Loucy (cell line): Measurements from ENCODE around the gene TM6SF1.
A peak's percentile ranks its signal among the peaks of the same experiment; 100 is the strongest.
"Not testable (repeated sequence)": the region's sequence is repeated elsewhere in the genome, so short reads cannot be mapped to it uniquely, and the experiment has no call there.

ENCODE experiments used
- H2AFZ ChIP-seq: fragments of 200-600 bp; sonication (generic); 2 replicates; pipeline ENCODE4 v1.6.0; 2016; ENCODE audit warnings: antibody characterized with exemption, mild to moderate bottlenecking, low read length, moderate library complexity
- H3F3A ChIP-seq: fragments of 200-600 bp; 2 replicates; pipeline ENCODE4 v1.6.0; 2016; ENCODE audit warnings: antibody characterized with exemption, low read depth, mild to moderate bottlenecking
- H3K27me3 ChIP-seq: fragments of 200-600 bp; sonication (generic); 2 replicates; pipeline ENCODE4 v1.6.1; 2014; ENCODE audit warnings: low read length, mild to moderate bottlenecking; ENCODE audit not compliant: insufficient read depth, poor library complexity, severe bottlenecking
- H3K36me3 ChIP-seq: fragments of 200-600 bp; sonication (generic); 2 replicates; pipeline ENCODE4 v1.6.1; 2016; ENCODE audit warnings: low read length; ENCODE audit not compliant: insufficient read depth
- H3K4me1 ChIP-seq: fragments of 200-600 bp; sonication (generic); 2 replicates; pipeline ENCODE4 v1.5.1; 2014; ENCODE audit warnings: low read length, mild to moderate bottlenecking; ENCODE audit not compliant: insufficient read depth, poor library complexity, severe bottlenecking
- H3K4me2 ChIP-seq: fragments of 200-600 bp; sonication (generic); 2 replicates; pipeline ENCODE4 v1.6.0; 2014; ENCODE audit warnings: antibody characterized with exemption, low read length, low read depth, mild to moderate bottlenecking; ENCODE audit not compliant: poor library complexity, severe bottlenecking
- H3K4me3 ChIP-seq: fragments of 200-600 bp; sonication (generic); 2 replicates; pipeline ENCODE4 v1.5.1; 2014; ENCODE audit warnings: low read length, mild to moderate bottlenecking, mixed read lengths; ENCODE audit not compliant: poor library complexity, severe bottlenecking
- H3K79me2 ChIP-seq: fragments of 200-600 bp; sonication (generic); 2 replicates; pipeline ENCODE4 v1.6.1; 2014; ENCODE audit warnings: low read length; ENCODE audit not compliant: insufficient read depth
- H3K9ac ChIP-seq: fragments of 200-600 bp; sonication (generic); 2 replicates; pipeline ENCODE4 v1.6.0; 2014; ENCODE audit warnings: mild to moderate bottlenecking, low read depth, low read length, moderate library complexity; ENCODE audit not compliant: poor library complexity, severe bottlenecking
- H3K9me2 ChIP-seq: fragments of 200-600 bp; sonication (generic); replicated peaks from 2 replicates; pipeline ENCODE4 v1.6.1; 2016; ENCODE audit warnings: low read depth, low read length, mixed read lengths
- H3K9me3 ChIP-seq: fragments of 200-600 bp; sonication (generic); 2 replicates; pipeline ENCODE4 v1.6.1; 2014; ENCODE audit warnings: mild to moderate bottlenecking, antibody characterized with exemption, low read length, low read depth; ENCODE audit not compliant: insufficient read depth
- H4K20me1 ChIP-seq: fragments of 200-600 bp; sonication (generic); 2 replicates; pipeline ENCODE4 v1.6.0; 2014; ENCODE audit warnings: antibody characterized with exemption, low read length, mild to moderate bottlenecking; ENCODE audit not compliant: insufficient read depth, poor library complexity, severe bottlenecking
- EZH2phosphoT487 ChIP-seq: fragments of 200-600 bp; IDR thresholded peaks from 2 replicates; pipeline ENCODE4 v1.6.1; 2018; ENCODE audit warnings: antibody characterized with exemption, mild to moderate bottlenecking, moderate library complexity, borderline replicate concordance
- TF ChIP-seq, protein P1 (sequence below): fragments of 200-600 bp; sonication (generic); conservative IDR thresholded peaks from 2 replicates; pipeline ENCODE4 v1.5.1; 2014; ENCODE audit warnings: mild to moderate bottlenecking, antibody characterized with exemption, low read length

TM6SF1 gene

GRCh38 chr15:83090465-83090864, 17.0 kb upstream of the TM6SF1 start:
- Histone ChIP-seq H3K9me3 (no peaks in the 10 kb centered on the region), H3K4me3 (no peak overlapping the region), H3F3A (no peaks in the 10 kb centered on the region), H3K27me3 (no peaks in the 10 kb centered on the region), H4K20me1 (no peaks in the 10 kb centered on the region), H3K9me2 (no peaks in the 10 kb centered on the region), H3K9ac (no peak overlapping the region), H2AFZ (no peak overlapping the region), H3K36me3 (no peaks in the 10 kb centered on the region), H3K4me1 (peaks cover 8% of the 10 kb centered on the region), H3K79me2 (no peaks in the 10 kb centered on the region), H3K4me2 (no peak overlapping the region)
- TF ChIP-seq, protein P1, sequence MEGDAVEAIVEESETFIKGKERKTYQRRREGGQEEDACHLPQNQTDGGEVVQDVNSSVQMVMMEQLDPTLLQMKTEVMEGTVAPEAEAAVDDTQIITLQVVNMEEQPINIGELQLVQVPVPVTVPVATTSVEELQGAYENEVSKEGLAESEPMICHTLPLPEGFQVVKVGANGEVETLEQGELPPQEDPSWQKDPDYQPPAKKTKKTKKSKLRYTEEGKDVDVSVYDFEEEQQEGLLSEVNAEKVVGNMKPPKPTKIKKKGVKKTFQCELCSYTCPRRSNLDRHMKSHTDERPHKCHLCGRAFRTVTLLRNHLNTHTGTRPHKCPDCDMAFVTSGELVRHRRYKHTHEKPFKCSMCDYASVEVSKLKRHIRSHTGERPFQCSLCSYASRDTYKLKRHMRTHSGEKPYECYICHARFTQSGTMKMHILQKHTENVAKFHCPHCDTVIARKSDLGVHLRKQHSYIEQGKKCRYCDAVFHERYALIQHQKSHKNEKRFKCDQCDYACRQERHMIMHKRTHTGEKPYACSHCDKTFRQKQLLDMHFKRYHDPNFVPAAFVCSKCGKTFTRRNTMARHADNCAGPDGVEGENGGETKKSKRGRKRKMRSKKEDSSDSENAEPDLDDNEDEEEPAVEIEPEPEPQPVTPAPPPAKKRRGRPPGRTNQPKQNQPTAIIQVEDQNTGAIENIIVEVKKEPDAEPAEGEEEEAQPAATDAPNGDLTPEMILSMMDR, result no peak
- TF ChIP-seq EZH2phosphoT487, result no peak

DNA sequence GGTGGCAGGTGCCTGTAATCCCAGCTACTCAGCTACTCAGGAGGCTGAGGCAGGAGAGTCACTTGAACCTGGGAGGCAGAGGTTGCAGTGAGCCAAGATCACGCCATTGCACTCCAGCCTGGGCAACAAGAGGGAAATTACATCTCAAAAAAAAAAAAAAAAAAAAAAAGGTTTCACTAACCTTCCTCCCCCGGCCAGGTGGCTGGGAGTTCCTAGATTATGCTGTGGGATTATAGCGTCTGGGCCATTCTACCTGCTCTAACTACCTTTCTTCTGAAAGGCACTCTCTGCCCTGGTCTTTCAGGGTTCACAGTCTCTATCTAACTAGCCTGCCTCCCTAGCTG, 15.5 kb upstream of the TM6SF1 start:
- Histone ChIP-seq H2AFZ (peak overlapping the region; percentile 57), H3K4me2 (peak overlapping the region; percentile 48)
- H3K9ac ChIP-seq, H3K36me3 ChIP-seq, H3K79me2 ChIP-seq, H3K4me3 ChIP-seq, H3K4me1 ChIP-seq, H4K20me1 ChIP-seq, H3K27me3 ChIP-seq, H3K9me3 ChIP-seq, H3F3A ChIP-seq, H3K9me2 ChIP-seq: not testable (repeated sequence)

DNA sequence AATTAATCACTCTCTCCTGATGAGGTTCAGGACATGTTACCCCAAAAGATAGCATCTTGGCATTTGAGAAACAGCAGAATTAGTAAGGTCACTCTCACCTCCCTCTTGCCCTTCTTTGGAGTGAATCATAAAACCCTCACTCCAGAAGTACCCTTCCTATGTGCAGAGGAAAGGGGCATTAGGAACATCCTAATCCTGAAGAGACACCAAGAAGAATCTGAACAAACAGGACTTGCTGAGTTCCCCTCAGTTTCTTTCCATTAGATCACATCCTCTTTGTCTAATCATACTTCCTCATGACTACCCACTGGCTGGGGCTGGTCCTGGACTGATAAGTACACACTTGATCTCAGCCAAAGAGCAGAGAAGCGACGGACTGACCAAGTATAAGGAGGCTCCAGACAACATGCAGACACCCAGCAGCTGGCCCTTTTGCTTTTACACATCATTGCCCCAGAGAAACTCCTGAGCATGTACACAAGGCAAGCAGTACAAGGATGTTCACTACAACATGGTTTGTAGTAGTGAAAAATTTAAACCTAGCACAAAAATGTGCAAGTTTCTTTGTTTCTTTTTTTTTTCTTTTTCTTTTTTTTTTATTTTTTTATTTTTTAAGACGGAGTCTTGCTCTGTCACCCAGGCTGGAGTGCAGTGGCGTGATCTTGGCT, 15.0 kb upstream of the TM6SF1 start:
- Histone ChIP-seq H2AFZ (peak overlapping the region; percentile 57), H4K20me1 (no peaks in the 10 kb centered on the region), H3F3A (no peaks in the 10 kb centered on the region), H3K9me3 (no peaks in the 10 kb centered on the region), H3K79me2 (no peaks in the 10 kb centered on the region), H3K9ac (no peak overlapping the region), H3K4me1 (peaks cover 8% of the 10 kb centered on the region), H3K9me2 (no peaks in the 10 kb centered on the region), H3K27me3 (no peaks in the 10 kb centered on the region), H3K36me3 (no peaks in the 10 kb centered on the region), H3K4me3 (peak overlapping the region; percentile 1), H3K4me2 (peak overlapping the region; percentile 48)
- no peak for TF ChIP-seq EZH2phosphoT487
- TF ChIP-seq, protein P1, result no peak

DNA sequence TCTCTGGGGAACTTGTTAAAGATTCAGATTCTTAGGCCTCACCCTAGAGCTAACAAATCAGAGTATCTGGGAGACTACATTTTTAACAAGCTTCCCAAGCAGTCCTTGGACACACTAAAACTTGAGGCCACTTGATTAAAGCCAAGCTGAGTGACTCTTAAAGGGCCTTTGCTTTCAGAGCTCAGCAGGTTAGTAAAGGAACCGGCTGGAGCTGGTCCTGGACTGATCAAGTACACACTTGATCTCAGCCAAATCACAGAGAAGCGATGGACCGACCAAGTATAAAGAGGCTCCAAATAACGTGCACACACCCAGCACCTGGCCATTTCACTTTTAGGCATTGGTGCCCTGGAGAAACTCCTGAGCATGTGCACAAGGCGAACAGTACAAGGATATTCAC, 12.9 kb upstream of the TM6SF1 start:
- Histone ChIP-seq H3K9ac (no peak overlapping the region), H3K4me3 (no peak overlapping the region), H3K9me2 (no peaks in the 10 kb centered on the region), H3K36me3 (no peaks in the 10 kb centered on the region), H4K20me1 (no peaks in the 10 kb centered on the region), H3F3A (no peaks in the 10 kb centered on the region), H3K4me2 (no peak overlapping the region), H3K4me1 (peaks cover 8% of the 10 kb centered on the region), H3K27me3 (peaks cover 7% of the 10 kb centered on the region), H3K9me3 (no peaks in the 10 kb centered on the region), H3K79me2 (no peaks in the 10 kb centered on the region), H2AFZ (no peak overlapping the region; the same call in 1 of the 2 replicates)
- no peak for TF ChIP-seq EZH2phosphoT487
- TF ChIP-seq, protein P1, result no peak
